HepG2 (cell line): ENCODE data around the gene AMDHD1.

ENCODE experiments used
- TCF12 ChIP-seq, 2 experiments: fragments of 450-650 bp in 1 of 2; sonication (generic) in 1 of 2; formaldehyde crosslinking in 1 of 2; IDR thresholded peaks; 2 replicates each; pipeline versions ENCODE4 v1.6.1 to v1.8.0; 2017 to 2022; ENCODE audit warnings: antibody characterized with exemption in 1 of 2, mild to moderate bottlenecking in 1 of 2, missing genetic modification reagents in 1 of 2, moderate library complexity in 1 of 2
- YY1 ChIP-seq: IDR thresholded peaks from 2 replicates; pipeline ENCODE4 v1.6.1; 2011; ENCODE audit warnings: low read length, low read depth, moderate library complexity, mild to moderate bottlenecking; ENCODE audit not compliant: insufficient read depth, insufficient replicate concordance
- ZNF720 ChIP-seq: sonication (generic); formaldehyde crosslinking; IDR thresholded peaks from 2 replicates; pipeline ENCODE4 v1.4.0; 2020; ENCODE audit warnings: missing genetic modification reagents
- TF ChIP-seq, protein P1 (sequence below): sonication (generic); formaldehyde crosslinking; IDR thresholded peaks from 2 replicates; pipeline ENCODE4 v1.5.1; 2020; ENCODE audit warnings: mild to moderate bottlenecking, missing genetic modification reagents
- TF ChIP-seq, protein P2 (sequence below): IDR thresholded peaks from 2 replicates; pipeline ENCODE4 v1.6.1; 2012; ENCODE audit warnings: inconsistent platforms
- TF ChIP-seq, protein P3 (sequence below): sonication (generic); formaldehyde crosslinking; IDR thresholded peaks from 2 replicates; pipeline ENCODE4 v1.5.0; 2020; ENCODE audit warnings: mild to moderate bottlenecking, missing genetic modification reagents, moderate library complexity

DNA sequence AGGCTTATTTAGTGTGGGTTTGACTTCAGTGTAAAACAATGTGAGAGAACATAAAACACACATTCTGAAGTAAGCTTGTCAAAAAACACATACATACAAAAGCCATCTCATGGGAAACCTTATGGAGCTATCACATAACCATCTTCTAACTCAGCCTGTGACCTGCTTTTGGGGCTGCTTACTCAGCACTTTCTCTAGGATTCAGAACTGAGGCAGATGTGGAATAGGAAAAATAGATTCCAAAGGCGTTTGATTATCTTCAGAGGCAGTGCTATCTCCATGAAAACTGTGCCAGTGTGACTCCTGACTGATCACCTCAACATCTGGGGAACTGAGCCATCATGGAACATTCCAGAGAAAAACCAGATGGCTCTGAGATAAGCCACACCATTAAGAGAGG, 39.5 kb downstream of the AMDHD1 start:
- TF ChIP-seq, protein P1, sequence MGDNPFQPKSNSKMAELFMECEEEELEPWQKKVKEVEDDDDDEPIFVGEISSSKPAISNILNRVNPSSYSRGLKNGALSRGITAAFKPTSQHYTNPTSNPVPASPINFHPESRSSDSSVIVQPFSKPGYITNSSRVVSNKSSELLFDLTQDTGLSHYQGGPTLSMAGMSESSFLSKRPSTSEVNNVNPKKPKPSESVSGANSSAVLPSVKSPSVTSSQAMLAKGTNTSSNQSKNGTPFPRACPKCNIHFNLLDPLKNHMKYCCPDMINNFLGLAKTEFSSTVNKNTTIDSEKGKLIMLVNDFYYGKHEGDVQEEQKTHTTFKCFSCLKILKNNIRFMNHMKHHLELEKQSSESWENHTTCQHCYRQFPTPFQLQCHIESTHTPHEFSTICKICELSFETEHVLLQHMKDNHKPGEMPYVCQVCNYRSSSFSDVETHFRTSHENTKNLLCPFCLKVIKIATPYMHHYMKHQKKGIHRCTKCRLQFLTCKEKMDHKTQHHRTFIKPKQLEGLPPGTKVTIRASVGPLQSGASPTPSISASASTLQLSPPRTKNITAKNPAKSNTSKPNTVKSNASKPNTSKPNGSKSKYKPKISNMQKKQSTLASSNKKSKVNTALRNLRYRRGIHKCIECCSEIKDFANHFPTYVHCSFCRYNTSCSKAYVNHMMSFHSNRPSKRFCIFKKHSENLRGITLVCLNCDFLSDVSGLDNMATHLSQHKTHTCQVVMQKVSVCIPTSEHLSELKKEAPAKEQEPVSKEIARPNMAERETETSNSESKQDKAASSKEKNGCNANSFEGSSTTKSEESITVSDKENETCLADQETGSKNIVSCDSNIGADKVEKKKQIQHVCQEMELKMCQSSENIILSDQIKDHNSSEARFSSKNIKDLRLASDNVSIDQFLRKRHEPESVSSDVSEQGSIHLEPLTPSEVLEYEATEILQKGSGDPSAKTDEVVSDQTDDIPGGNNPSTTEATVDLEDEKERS = no peak
- no peak for TF ChIP-seq ZNF720 (CRISPR knock-in tag)
- TF ChIP-seq, protein P2, sequence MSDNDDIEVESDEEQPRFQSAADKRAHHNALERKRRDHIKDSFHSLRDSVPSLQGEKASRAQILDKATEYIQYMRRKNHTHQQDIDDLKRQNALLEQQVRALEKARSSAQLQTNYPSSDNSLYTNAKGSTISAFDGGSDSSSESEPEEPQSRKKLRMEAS = no peak
- TF ChIP-seq TCF12 (IDR thresholded peaks at IDR 0.05) = no peak
- no peak for TF ChIP-seq TCF12 (CRISPR knock-in tag; IDR thresholded peaks at IDR 0.05)
- TF ChIP-seq, protein P3, sequence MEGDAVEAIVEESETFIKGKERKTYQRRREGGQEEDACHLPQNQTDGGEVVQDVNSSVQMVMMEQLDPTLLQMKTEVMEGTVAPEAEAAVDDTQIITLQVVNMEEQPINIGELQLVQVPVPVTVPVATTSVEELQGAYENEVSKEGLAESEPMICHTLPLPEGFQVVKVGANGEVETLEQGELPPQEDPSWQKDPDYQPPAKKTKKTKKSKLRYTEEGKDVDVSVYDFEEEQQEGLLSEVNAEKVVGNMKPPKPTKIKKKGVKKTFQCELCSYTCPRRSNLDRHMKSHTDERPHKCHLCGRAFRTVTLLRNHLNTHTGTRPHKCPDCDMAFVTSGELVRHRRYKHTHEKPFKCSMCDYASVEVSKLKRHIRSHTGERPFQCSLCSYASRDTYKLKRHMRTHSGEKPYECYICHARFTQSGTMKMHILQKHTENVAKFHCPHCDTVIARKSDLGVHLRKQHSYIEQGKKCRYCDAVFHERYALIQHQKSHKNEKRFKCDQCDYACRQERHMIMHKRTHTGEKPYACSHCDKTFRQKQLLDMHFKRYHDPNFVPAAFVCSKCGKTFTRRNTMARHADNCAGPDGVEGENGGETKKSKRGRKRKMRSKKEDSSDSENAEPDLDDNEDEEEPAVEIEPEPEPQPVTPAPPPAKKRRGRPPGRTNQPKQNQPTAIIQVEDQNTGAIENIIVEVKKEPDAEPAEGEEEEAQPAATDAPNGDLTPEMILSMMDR (CRISPR knock-in tag) = no peak
- no peak for TF ChIP-seq YY1
